Measurements from ENCODE around the gene ITPK1.

- TF ChIP-seq SIN3A (IDR thresholded peaks at IDR 0.05; ENCODE audit: borderline replicate concordance, insufficient read depth, low read depth, low read length) (no peak), CTCF (IDR thresholded peaks at IDR 0.05) (no peak)
These were observed 52.8 kb downstream of the ITPK1 start for GRCh38 chr14:93062890-93063289.

Data from Panc1 (cell line).